Astrocyte (in vitro differentiated cells and primary cell): ENCODE results near the gene HS6ST2. TPM values are rescaled to one million over a fixed set of nuclear protein-coding genes. Genes with fewer than 3 reads are reported as not detected.

ENCODE experiments used
- DNase-seq: peaks from one replicate; pipeline ENCODE4 v3.0.0-alpha.2; 2010; ENCODE audit warnings: low read depth
- FAIRE-seq: peaks from 2 replicates; lab custom pipeline; 2011; peaks lifted over from hg19 to GRCh38; lab: Jason Lieb, UNC
- H2AFZ ChIP-seq: 2 replicates; pipeline ENCODE4 v1.6.0; 2012; ENCODE audit warnings: low read depth, low read length, inconsistent platforms
- H3K27ac ChIP-seq: 2 replicates; pipeline ENCODE4 v1.5.1; 2011; ENCODE audit warnings: low read depth, low read length, inconsistent platforms
- H3K27me3 ChIP-seq: 2 replicates; pipeline ENCODE4 v1.6.0; 2011; ENCODE audit warnings: low read length, inconsistent platforms; ENCODE audit not compliant: insufficient read depth
- H3K36me3 ChIP-seq: 2 replicates; pipeline ENCODE4 v1.5.1; 2011; ENCODE audit warnings: low read length, inconsistent platforms; ENCODE audit not compliant: insufficient read depth
- H3K4me1 ChIP-seq: 2 replicates; pipeline ENCODE4 v1.5.1; 2011; ENCODE audit warnings: low read length, inconsistent platforms; ENCODE audit not compliant: insufficient read depth
- H3K4me2 ChIP-seq: 2 replicates; pipeline ENCODE4 v1.6.0; 2012; ENCODE audit warnings: low read length, inconsistent platforms
- H3K4me3 ChIP-seq: 2 replicates; pipeline ENCODE4 v1.5.1; 2011; ENCODE audit warnings: low read depth, mild to moderate bottlenecking, low read length, inconsistent platforms; ENCODE audit not compliant: insufficient read depth
- H3K79me2 ChIP-seq: 2 replicates; pipeline ENCODE4 v1.6.0; 2012; ENCODE audit warnings: mild to moderate bottlenecking, low read length, inconsistent platforms; ENCODE audit not compliant: insufficient read depth
- H3K9ac ChIP-seq: 2 replicates; pipeline ENCODE4 v1.6.0; 2012; ENCODE audit warnings: mild to moderate bottlenecking, low read length, inconsistent platforms
- H3K9me3 ChIP-seq: 2 replicates; pipeline ENCODE4 v1.5.1; 2012; ENCODE audit warnings: low read depth, mild to moderate bottlenecking, low read length, inconsistent platforms; ENCODE audit not compliant: insufficient read depth
- H4K20me1 ChIP-seq: 2 replicates; pipeline ENCODE4 v1.6.0; 2012; ENCODE audit warnings: low read length, inconsistent platforms; ENCODE audit not compliant: insufficient read depth
- H3K27ac Mint-ChIP-seq: one replicate; pipeline ENCODE4 v1.8.0; 2021; ENCODE audit warnings: mild to moderate bottlenecking, mixed read lengths; ENCODE audit not compliant: unreplicated experiment
- H3K27me3 Mint-ChIP-seq: one replicate; pipeline ENCODE4 v1.8.0; 2021; ENCODE audit warnings: low read depth, mixed read lengths; ENCODE audit not compliant: unreplicated experiment
- H3K36me3 Mint-ChIP-seq: one replicate; pipeline ENCODE4 v1.8.0; 2021; ENCODE audit warnings: low read depth, mixed read lengths; ENCODE audit not compliant: unreplicated experiment
- H3K4me1 Mint-ChIP-seq: one replicate; pipeline ENCODE4 v1.8.0; 2021; ENCODE audit warnings: low read depth, mixed read lengths; ENCODE audit not compliant: unreplicated experiment
- H3K4me3 Mint-ChIP-seq: one replicate; pipeline ENCODE4 v1.8.0; 2021; ENCODE audit warnings: mild to moderate bottlenecking, moderate library complexity, mixed read lengths; ENCODE audit not compliant: unreplicated experiment
- H3K9me3 Mint-ChIP-seq: one replicate; pipeline ENCODE4 v1.8.0; 2021; ENCODE audit warnings: mild to moderate bottlenecking, mixed read lengths; ENCODE audit not compliant: unreplicated experiment
- EZH2 ChIP-seq: IDR thresholded peaks from 2 replicates; pipeline ENCODE4 v1.6.1; 2012; ENCODE audit warnings: mild to moderate bottlenecking, low read length, inconsistent platforms; ENCODE audit not compliant: insufficient read depth
- total RNA-seq: library from RNA; stranded (reverse); gene quantifications from 2 replicates; pipeline ENCODE4 v1.2.1, GENCODE V29; 2021
- TF ChIP-seq, protein P1 (sequence below): IDR thresholded peaks from 2 replicates; pipeline ENCODE4 v1.5.1; 2011; ENCODE audit warnings: low read depth, mild to moderate bottlenecking, inconsistent platforms, low read length, moderate library complexity; ENCODE audit not compliant: insufficient read depth

HS6ST2 gene
- total RNA-seq, 1 donor from 2014 or later: 12.9 TPM

DNA sequence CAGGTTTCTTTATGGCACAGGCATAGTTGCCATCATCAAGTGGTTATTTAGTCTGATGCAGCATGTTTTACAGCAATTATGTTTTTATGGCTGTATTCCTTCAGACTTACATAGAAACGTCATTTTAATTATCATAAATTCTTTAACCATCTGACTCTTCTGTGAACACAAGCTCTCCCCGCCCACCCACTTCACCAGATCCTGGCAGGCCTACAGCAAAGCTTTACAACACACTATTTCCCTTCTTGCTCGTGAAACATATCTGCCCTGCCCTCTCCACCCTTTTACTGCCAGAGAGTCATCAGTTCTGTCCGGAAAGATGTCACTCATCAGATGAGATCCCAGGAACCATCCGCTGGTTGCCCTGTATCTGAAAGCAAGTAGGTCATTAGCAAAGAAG is 120.5 kb downstream of the HS6ST2 start:
- Histone ChIP-seq H3K27me3 (peaks cover 2% of the 10 kb centered on the region), H2AFZ (no peak overlapping the region), H3K4me1 (peaks cover 10% of the 10 kb centered on the region), H3K79me2 (no peaks in the 10 kb centered on the region), H3K4me2 (no peak overlapping the region), H3K36me3 (no peaks in the 10 kb centered on the region), H3K4me3 (no peak overlapping the region), H4K20me1 (no peaks in the 10 kb centered on the region), H3K9ac (no peak overlapping the region), H3K27ac (no peak overlapping the region), H3K9me3 (no peaks in the 10 kb centered on the region)
- Mint-ChIP-seq H3K9me3 (no peaks in the 10 kb centered on the region), H3K27ac (no peak overlapping the region), H3K4me3 (no peak overlapping the region), H3K36me3 (no peaks in the 10 kb centered on the region), H3K4me1 (peaks cover 34% of the 10 kb centered on the region), H3K27me3 (no peaks in the 10 kb centered on the region)
- DNase-seq (peak; percentile 12), FAIRE-seq (peak; percentile 17)
- no peak for TF ChIP-seq EZH2
- TF ChIP-seq, protein P1, sequence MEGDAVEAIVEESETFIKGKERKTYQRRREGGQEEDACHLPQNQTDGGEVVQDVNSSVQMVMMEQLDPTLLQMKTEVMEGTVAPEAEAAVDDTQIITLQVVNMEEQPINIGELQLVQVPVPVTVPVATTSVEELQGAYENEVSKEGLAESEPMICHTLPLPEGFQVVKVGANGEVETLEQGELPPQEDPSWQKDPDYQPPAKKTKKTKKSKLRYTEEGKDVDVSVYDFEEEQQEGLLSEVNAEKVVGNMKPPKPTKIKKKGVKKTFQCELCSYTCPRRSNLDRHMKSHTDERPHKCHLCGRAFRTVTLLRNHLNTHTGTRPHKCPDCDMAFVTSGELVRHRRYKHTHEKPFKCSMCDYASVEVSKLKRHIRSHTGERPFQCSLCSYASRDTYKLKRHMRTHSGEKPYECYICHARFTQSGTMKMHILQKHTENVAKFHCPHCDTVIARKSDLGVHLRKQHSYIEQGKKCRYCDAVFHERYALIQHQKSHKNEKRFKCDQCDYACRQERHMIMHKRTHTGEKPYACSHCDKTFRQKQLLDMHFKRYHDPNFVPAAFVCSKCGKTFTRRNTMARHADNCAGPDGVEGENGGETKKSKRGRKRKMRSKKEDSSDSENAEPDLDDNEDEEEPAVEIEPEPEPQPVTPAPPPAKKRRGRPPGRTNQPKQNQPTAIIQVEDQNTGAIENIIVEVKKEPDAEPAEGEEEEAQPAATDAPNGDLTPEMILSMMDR: no peak

DNA sequence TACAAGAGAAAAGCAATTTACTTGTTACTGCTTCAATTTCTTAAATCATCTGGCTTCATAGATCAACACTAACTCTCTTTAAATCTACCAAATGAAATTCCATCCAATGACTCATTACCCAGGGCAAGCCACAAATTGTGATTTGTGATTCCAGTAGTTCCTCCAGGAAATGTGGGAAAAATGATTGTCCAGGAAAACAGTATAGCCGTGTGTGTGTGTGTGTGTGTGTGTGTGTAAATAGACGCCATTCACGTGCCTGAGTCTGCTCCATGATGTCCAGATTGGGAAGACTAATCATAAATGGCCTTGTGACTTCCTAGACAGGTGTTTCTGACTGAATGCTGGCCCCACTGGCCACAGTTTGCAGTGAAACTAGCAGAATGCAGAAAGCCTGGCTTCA is 121.3 kb downstream of the HS6ST2 start:
- H3K4me2 ChIP-seq: peak overlapping the region; percentile 41
- Mint-ChIP-seq H3K27ac (no peak overlapping the region), H3K4me1 (peaks cover 28% of the 10 kb centered on the region), H3K27me3 (no peaks in the 10 kb centered on the region), H3K9me3 (no peaks in the 10 kb centered on the region), H3K36me3 (no peaks in the 10 kb centered on the region), H3K4me3 (no peak overlapping the region)
- H2AFZ ChIP-seq: no peak overlapping the region
- FAIRE-seq (peak; percentile 90), DNase-seq (peak; percentile 85)
- no peaks in the 10 kb centered on the region for H3K9me3 ChIP-seq
- TF ChIP-seq, protein P1: no peak
- TF ChIP-seq EZH2: no peak
- H3K4me1 ChIP-seq: peaks cover 10% of the 10 kb centered on the region
- no peaks in the 10 kb centered on the region for H4K20me1 ChIP-seq
- H3K27me3 ChIP-seq: peaks cover 2% of the 10 kb centered on the region
- no peak overlapping the region for H3K27ac ChIP-seq
- no peaks in the 10 kb centered on the region for H3K36me3 ChIP-seq
- H3K9ac ChIP-seq: no peak overlapping the region
- H3K79me2 ChIP-seq: no peaks in the 10 kb centered on the region
- H3K4me3 ChIP-seq: no peak overlapping the region

DNA sequence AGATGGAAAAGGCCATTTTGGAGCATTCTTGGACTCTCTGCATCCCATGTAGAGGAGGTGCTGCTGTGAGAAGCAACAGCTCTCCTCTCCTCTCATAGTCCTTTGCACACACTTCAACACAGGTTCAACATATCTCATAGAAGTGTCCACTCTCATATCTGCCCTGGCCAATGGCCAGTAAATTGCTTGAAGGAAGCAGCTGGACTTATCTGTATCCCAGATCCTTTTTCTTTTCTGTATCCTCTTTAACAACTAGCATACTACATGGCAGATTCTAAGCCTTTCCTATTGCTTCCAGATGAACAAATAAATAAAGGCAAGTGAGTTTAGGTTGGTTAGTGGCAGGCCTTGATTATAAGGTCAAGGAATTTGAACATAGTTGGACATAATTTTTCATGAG is 122.0 kb downstream of the HS6ST2 start:
- FAIRE-seq: peak; percentile 75
- no peak overlapping the region for H3K27ac ChIP-seq
- Mint-ChIP-seq H3K36me3 (no peaks in the 10 kb centered on the region), H3K27me3 (no peaks in the 10 kb centered on the region), H3K4me3 (no peak overlapping the region), H3K27ac (no peak overlapping the region), H3K4me1 (peaks cover 26% of the 10 kb centered on the region), H3K9me3 (no peaks in the 10 kb centered on the region)
- H3K4me1 ChIP-seq: peaks cover 10% of the 10 kb centered on the region
- no peak overlapping the region for H2AFZ ChIP-seq
- H3K4me3 ChIP-seq: no peak overlapping the region
- TF ChIP-seq, protein P1: no peak
- no peak for TF ChIP-seq EZH2
- H3K4me2 ChIP-seq: peak overlapping the region; percentile 41
- H3K9ac ChIP-seq: no peak overlapping the region
- no peaks in the 10 kb centered on the region for H3K9me3 ChIP-seq
- no peaks in the 10 kb centered on the region for H3K36me3 ChIP-seq
- no peak for DNase-seq
- peaks cover 2% of the 10 kb centered on the region for H3K27me3 ChIP-seq
- H3K79me2 ChIP-seq: no peaks in the 10 kb centered on the region
- H4K20me1 ChIP-seq: no peaks in the 10 kb centered on the region
